ENCODE measurements around the gene PRKG2.

The PRKG2 gene

DNA sequence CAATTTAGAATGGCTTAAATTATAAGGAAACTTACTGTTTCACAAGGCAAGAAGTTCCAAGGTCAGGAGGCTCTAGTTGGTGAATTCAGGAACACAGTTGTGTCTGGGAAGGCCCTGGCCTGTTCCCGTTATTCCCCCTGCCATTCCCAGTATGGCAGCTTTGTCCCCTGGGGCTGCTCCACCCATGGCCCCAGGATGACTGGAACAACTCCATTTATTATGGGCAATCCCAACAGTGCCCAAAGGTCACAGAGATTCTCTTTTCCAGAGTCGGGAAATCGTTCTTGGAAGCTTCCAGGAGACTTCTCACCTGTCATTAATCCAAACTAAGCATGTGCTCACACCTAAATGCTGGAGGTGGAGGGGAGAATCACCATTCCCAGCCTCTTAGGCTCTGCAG, 2.8 kb upstream of the PRKG2 start:
- no peak for FAIRE-seq
- DNase-seq (ENCODE audit: low spot score): no peak

GRCh38 chr4:81215931-81216330, 909 bp upstream of the PRKG2 start:
- FAIRE-seq (no peak), DNase-seq (ENCODE audit: low spot score) (no peak)

DNA sequence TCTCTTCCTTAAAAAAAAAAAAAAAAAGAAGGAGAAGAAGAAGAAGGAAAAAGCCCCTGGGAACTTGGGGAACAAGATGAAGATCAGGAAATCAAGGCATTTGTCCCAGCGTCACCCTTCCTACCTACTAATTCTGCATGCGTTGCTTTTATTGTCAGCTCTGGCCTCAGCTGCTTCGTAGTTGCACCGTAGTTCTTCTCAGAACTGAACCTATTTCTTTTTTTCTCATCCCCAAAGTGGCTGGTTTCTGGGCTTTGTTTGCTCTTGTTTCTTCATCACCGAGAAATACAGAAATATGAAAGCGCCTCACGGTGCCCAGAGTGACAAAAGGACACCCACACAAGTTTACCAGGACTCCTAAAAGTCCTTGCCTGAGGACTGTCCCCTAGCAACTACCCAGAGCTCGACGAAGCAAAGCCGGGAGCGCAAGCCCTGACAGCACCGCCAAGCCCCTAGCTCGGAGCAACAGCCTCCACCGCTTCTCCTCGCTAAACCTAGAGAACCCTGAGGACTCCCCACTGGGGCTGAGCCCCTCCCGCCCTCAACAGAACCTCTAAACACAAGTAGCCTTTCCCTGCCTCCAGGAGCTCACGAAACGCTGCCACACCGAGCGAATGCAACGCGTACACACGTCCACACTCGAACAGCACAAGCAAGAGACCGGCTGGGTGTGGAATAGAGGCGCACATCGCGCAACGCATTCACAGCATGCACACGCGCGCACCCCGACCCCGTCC, 710 bp downstream of the PRKG2 start:
- FAIRE-seq: no peak
- DNase-seq (ENCODE audit: low spot score): no peak

DNA sequence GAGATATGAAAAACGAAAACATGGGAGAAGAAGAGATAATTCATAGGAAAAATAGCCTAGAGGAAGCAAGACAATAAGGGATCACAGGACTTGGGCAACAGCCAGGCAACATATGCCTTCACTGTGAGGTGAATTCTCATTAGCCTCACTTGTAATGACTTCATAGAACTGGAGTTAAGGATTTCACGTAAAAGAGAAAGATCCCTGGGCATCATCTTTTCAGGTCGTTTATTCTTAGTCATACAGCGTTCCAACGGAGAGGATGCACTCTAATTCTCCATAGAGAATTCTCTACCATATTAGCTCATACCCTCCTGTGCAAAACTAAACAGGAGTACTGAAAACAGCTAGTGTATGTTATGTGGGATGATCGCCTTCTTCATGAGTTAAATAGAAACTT, 1.4 kb downstream of the PRKG2 start:
- no peak for FAIRE-seq
- DNase-seq (ENCODE audit: low spot score): no peak

DNA sequence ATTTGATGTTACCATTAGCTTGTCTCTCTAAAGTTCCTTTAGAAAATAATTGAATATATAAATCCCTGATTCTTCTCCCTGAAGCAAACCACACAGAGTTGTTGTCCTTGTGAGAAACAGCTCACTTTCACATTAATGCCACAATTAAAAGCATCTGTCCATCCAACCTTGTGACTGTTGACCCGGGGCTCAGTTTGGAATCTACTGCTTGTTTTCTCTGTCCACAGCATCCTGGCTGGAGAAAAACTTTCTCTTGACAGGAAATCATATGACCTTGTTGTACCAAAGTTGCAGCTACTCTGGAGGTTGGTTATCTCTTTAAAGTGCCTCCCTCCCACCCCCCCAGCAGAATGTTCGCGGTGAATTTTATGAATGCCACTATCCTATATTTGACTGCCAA, 3.1 kb downstream of the PRKG2 start:
- no peak for DNase-seq (ENCODE audit: low spot score)
- FAIRE-seq: no peak

- no peak for FAIRE-seq
- no peak for DNase-seq (ENCODE audit: low spot score)
Observed at GRCh38 chr4:81207828-81208227, 7.2 kb downstream of the PRKG2 start.

DNA sequence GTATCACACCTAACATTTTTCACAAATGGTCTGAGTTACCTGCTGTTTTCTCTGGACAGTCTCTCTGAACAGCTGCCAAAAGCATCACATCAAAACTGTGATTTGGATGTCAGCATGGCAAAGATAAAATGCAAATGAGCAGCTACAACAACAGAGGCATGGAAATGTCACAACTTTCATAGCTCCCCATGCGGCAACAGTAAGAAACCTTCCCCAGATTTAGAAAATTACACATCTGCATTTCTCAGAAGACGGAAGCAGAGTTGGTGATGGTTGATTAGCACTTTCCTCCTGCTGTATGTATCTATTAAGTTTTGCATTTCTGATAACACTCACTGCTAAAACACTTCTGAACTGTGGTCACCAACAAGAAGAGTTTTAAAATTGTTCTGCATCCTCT, 9.7 kb downstream of the PRKG2 start:
- FAIRE-seq (no peak), DNase-seq (ENCODE audit: low spot score) (no peak)

GRCh38 chr4:81204571-81204970, 10.5 kb downstream of the PRKG2 start:
- no peak for FAIRE-seq

GRCh38 chr4:81199831-81200230, 15.2 kb downstream of the PRKG2 start:
- FAIRE-seq: no peak
- DNase-seq (ENCODE audit: low spot score): no peak

More at GRCh38 chr4:81204571-81204970, 10.5 kb downstream of the PRKG2 start:
- no peak for DNase-seq (ENCODE audit: low spot score)

DNA sequence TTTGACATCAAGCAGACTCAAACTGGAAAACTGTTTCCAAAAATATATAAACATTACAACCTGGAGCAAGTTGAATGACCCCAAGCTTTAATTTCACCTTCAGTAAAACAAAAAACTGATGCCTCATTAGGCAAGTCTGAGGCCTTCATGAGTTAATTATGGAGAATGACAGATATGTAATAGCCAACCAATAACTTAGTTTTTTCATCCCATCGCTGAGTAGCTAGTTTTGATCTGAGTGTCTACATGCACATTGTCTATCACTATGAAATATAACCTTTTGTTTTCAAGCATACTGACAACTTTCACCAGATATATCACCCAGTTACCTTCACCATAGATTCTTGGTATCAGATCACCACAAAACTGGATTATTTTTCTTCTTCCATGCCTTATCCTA, 16.4 kb downstream of the PRKG2 start:
- DNase-seq (ENCODE audit: low spot score): no peak
- no peak for FAIRE-seq

GRCh38 chr4:81197864-81198524, 17.0 kb downstream of the PRKG2 start:
- no peak for FAIRE-seq
- DNase-seq (ENCODE audit: low spot score): no peak

- no peak for DNase-seq (ENCODE audit: low spot score)
- FAIRE-seq: no peak
Observed at GRCh38 chr4:81196126-81196650, 18.8 kb downstream of the PRKG2 start.

DNA sequence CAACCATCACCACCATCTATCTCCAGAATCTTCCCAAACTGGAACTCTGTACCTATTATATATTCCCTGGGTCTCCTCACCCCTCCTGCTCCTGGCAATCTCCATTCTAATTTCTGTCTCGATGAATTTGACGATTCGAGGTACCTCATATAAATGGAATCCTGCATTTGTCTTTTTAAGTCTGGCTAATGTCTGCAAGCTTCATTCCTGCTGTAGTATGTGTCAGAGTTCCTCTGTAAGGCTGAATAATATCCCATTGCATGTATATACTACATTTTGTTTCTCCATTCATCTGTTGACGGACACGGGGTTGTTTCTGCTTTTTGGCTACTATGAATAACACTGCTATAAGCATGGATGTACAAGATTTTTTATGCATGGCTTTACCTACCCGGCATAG, 19.5 kb downstream of the PRKG2 start:
- no peak for DNase-seq (ENCODE audit: low spot score)
- FAIRE-seq: no peak

GRCh38 chr4:81194286-81194685, 20.7 kb downstream of the PRKG2 start:
- FAIRE-seq (no peak), DNase-seq (ENCODE audit: low spot score) (no peak)

DNA sequence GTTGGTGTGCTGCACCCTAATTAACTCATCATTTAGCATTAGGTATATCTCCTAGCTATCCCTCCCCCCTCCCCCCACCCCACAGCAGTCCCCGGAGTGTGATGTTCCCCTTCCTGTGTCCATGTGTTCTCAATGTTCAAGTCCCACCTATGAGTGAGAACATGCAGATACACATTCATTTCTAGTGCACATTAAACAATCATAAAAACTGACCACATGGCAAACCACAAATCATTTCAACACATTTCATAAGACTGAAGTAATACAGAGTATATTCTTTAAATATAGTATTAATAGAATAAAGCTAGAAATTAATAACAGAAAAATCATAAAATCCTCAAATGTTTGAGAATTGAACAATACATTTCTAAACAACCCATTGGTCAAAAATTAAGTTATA, 34.1 kb downstream of the PRKG2 start:
- no peak for DNase-seq (ENCODE audit: low spot score)
- peak; percentile 16 for FAIRE-seq

DNA sequence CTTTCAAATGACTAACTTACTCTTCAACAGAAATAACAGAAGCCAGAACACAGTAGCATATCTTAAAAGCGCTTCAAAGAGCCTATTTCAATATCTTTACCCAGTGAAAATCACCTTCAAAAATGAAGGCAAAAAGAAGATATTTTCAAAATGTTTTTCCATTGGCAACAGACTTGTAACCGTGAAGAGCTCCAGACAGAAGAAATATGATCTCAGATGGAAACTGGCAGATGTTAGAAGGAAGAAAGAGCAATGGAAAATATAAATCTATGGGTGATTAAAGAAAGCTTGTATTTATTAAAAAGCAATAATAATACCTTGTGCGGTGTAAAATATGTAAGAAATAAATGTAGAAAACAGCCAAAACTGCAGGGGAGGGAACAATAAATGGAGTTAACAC, 35.7 kb downstream of the PRKG2 start:
- FAIRE-seq (no peak), DNase-seq (ENCODE audit: low spot score) (no peak)

- DNase-seq (ENCODE audit: low spot score) (no peak), FAIRE-seq (no peak)
Observed at GRCh38 chr4:81173213-81173612, 41.8 kb downstream of the PRKG2 start.

GRCh38 chr4:81166458-81167160, 48.4 kb downstream of the PRKG2 start:
- FAIRE-seq: peak; percentile 25
- DNase-seq (ENCODE audit: low spot score): peak; percentile 11

- FAIRE-seq: peak; percentile 23
- no peak for DNase-seq (ENCODE audit: low spot score)
Observed at GRCh38 chr4:81165861-81166430, 49.1 kb downstream of the PRKG2 start.

DNA sequence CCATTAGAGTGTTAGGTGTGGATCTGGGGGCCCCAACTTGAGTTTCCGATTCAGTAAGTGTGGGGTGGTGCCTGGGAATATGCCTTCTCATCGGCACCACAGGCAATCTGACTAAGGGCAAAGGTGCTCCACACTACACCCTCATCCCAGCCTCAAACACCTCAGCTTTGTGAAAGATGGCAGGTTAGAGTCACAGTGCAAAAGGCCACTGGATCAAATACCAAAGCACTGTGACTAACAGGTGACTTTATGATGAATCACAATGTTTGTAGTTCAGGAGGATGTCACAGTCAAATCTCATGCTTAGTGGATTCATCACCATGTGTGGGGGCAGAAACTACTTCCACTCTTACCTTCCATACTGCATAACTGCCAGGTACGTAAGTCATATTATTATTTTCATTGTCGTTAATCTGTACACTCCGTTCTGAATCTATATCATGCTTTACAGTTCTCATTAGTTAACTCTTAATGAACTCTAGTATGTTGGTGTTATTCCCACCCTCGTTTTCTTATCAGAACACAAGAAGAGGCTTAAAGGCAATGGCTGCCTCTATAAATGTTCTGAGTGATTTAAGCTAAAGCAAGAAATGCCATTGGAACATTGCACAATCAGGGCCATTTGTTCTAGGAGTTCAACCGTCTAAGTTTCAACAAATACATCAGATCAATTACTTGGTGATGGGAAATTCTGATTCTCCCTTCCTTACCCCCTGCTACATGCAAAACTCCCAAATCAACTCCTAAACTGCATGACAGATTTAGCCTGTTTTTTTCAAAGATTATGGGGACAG, 50.2 kb downstream of the PRKG2 start:
- peak; percentile 95 for FAIRE-seq

DNA sequence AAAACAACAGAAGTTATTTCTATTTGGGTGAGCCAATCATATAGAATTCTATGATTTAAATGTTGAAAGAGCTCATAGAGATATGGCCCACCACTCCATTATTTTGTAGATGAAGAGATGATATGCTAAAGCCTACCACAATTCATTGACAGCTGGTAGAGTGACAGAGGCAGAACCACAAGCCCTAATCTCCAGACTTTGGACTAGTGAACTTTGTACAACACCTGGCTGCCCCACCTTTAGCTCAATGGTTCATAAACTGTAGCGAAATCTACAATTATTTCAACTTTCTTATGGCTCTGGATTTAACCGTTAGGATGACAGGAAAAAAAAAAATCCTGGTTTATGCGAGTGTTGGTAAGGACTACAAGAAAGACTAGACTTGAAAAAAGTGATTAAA, 50.9 kb downstream of the PRKG2 start:
- no peak for DNase-seq (ENCODE audit: low spot score)
- FAIRE-seq: no peak

More for the DNA sequence above, 50.2 kb downstream of the PRKG2 start:
- peak; percentile 90 for DNase-seq (ENCODE audit: low spot score)
